NT2/D1 (cell line): ENCODE measurements around the gene ADIPOR1.
"Not testable (repeated sequence)": the region's sequence is repeated elsewhere in the genome, so short reads cannot be mapped to it uniquely, and the experiment has no call there.

ENCODE experiments used
- DNase-seq: peaks from one replicate; pipeline ENCODE4 v3.0.0-alpha.2; 2011; ENCODE audit warnings: low read depth, low spot score
- H3K27me3 ChIP-seq: 2 replicates; pipeline ENCODE4 v1.6.0; 2011; ENCODE audit warnings: mild to moderate bottlenecking; ENCODE audit not compliant: insufficient read length, insufficient read depth
- H3K36me3 ChIP-seq: 2 replicates; pipeline ENCODE4 v1.6.1; 2011; ENCODE audit warnings: mild to moderate bottlenecking, low read length, mixed read lengths; ENCODE audit not compliant: insufficient read depth, insufficient read length
- H3K4me1 ChIP-seq: 2 replicates; pipeline ENCODE4 v1.5.1; 2011; ENCODE audit not compliant: insufficient read depth, insufficient read length
- H3K4me3 ChIP-seq: 2 replicates; pipeline ENCODE4 v1.5.1; 2011; ENCODE audit warnings: low read depth; ENCODE audit not compliant: insufficient read length
- H3K9ac ChIP-seq: 2 replicates; pipeline ENCODE4 v1.6.0; 2011; ENCODE audit warnings: low read depth; ENCODE audit not compliant: insufficient read length
- H3K9me3 ChIP-seq: 2 replicates; pipeline ENCODE4 v1.5.1; 2011; ENCODE audit warnings: mild to moderate bottlenecking, low read length; ENCODE audit not compliant: insufficient read depth
- SUZ12 ChIP-seq: IDR thresholded peaks from 2 replicates; pipeline ENCODE4 v1.6.1; 2011; ENCODE audit not compliant: insufficient read length, insufficient read depth; ENCODE audit errors: extremely low read depth
- YY1 ChIP-seq: IDR thresholded peaks from 2 replicates; pipeline ENCODE4 v1.6.1; 2011; ENCODE audit not compliant: insufficient read length, insufficient read depth
- ZNF274 ChIP-seq: IDR thresholded peaks from 2 replicates; pipeline ENCODE4 v1.6.1; 2011; ENCODE audit warnings: mild to moderate bottlenecking, low read depth, low read length

Gene ADIPOR1

GRCh38 chr1:202945483-202945882 is 12.6 kb downstream of the ADIPOR1 start:
- DNase-seq = no peak
- no peaks in the 10 kb centered on the region for H3K4me1 ChIP-seq
- H3K4me3 ChIP-seq = no peak overlapping the region
- H3K9me3 ChIP-seq = no peaks in the 10 kb centered on the region
- no peaks in the 10 kb centered on the region for H3K27me3 ChIP-seq
- H3K9ac ChIP-seq = no peak overlapping the region
- H3K36me3 ChIP-seq = peaks cover 86% of the 10 kb centered on the region
- TF ChIP-seq SUZ12 (no peak), ZNF274 (no peak), YY1 (no peak)

GRCh38 chr1:202944438-202944921 is 13.6 kb downstream of the ADIPOR1 start:
- H3K4me1 ChIP-seq = no peaks in the 10 kb centered on the region
- H3K27me3 ChIP-seq = no peaks in the 10 kb centered on the region
- TF ChIP-seq SUZ12 = no peak
- no peak for TF ChIP-seq ZNF274
- H3K9me3 ChIP-seq = no peaks in the 10 kb centered on the region
- no peak overlapping the region for H3K4me3 ChIP-seq
- no peak for DNase-seq
- no peak overlapping the region for H3K9ac ChIP-seq
- peaks cover 85% of the 10 kb centered on the region for H3K36me3 ChIP-seq

GRCh38 chr1:202942426-202942825 is 15.7 kb downstream of the ADIPOR1 start:
- Histone ChIP-seq H3K9me3 (no peaks in the 10 kb centered on the region), H3K27me3 (no peaks in the 10 kb centered on the region), H3K36me3 (peaks cover 72% of the 10 kb centered on the region), H3K4me1 (no peaks in the 10 kb centered on the region), H3K4me3 (no peak overlapping the region), H3K9ac (no peak overlapping the region)
- DNase-seq = no peak
- TF ChIP-seq ZNF274 (no peak), YY1 (no peak), SUZ12 (no peak)

DNA sequence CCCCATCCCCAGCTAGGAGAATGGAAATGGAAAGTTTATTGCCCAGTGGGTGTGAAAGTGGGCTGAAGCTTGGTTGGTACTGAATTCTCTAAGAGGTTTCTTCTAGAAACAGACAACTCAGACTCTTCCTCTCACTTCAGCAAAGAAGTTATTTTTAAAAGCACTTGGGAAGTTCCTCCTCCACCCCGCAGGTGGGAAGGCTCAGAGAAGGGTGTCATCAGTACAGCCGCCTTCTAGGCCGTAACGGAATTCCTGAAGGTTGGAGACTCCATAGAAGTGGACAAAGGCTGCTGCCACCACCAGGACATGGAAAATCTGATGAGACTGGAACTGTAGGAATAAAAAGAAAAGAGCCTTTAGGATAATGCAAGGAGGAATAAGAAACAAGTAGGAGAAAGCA is 16.7 kb downstream of the ADIPOR1 start:
- Histone ChIP-seq H3K9ac (no peak overlapping the region), H3K36me3 (peaks cover 69% of the 10 kb centered on the region), H3K27me3 (no peaks in the 10 kb centered on the region), H3K4me1 (no peaks in the 10 kb centered on the region), H3K9me3 (no peaks in the 10 kb centered on the region), H3K4me3 (no peak overlapping the region)
- no peak for DNase-seq
- no peak for TF ChIP-seq ZNF274
- TF ChIP-seq SUZ12 = no peak
- no peak for TF ChIP-seq YY1

GRCh38 chr1:202940561-202940960 is 17.6 kb downstream of the ADIPOR1 start:
- H3K36me3 ChIP-seq = peaks cover 61% of the 10 kb centered on the region
- no peak for TF ChIP-seq YY1
- TF ChIP-seq SUZ12 = no peak
- TF ChIP-seq ZNF274 = no peak

DNA sequence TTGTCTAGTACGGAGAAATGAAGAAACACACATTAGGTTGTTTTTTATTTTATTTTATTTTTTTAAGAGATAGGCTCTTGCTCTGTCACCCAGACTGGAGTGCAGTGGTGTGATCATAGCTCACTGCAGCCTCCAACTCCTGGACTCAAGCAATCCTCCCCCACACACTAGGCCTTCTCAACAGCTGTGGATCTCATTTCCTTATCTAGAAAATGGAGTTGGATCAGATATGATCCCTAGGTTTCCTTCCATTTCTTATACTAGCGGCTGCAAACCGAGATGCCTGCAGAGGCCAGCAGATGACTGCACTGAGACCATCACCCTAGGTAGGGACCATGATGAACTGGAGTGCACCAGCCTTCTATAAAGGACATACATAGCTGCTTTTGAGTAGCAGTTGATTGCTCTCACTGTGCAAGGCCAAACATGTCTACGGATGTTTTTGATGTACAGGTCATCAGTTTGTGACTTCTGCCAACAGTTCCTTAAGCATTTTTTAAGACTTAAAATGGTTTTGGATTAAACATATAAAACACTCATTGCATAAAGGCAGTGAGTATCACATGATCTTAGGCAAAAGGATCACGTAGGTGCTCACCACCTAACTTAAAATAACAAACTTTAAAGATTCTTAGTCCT is 19.7 kb downstream of the ADIPOR1 start:
- Histone ChIP-seq H3K4me1 (no peaks in the 10 kb centered on the region), H3K9ac (no peak overlapping the region), H3K27me3 (no peaks in the 10 kb centered on the region), H3K9me3 (no peaks in the 10 kb centered on the region), H3K4me3 (no peak overlapping the region), H3K36me3 (peaks cover 39% of the 10 kb centered on the region)
- DNase-seq = no peak
- TF ChIP-seq SUZ12 = no peak
- TF ChIP-seq YY1 = no peak
- no peak for TF ChIP-seq ZNF274

More at GRCh38 chr1:202940561-202940960, 17.6 kb downstream of the ADIPOR1 start:
- no peaks in the 10 kb centered on the region for H3K4me1 ChIP-seq
- H3K4me3 ChIP-seq = no peak overlapping the region
- no peaks in the 10 kb centered on the region for H3K9me3 ChIP-seq
- H3K27me3 ChIP-seq = no peaks in the 10 kb centered on the region
- no peak for DNase-seq
- no peak overlapping the region for H3K9ac ChIP-seq

- not testable (repeated sequence) for H3K27me3 ChIP-seq, H3K4me3 ChIP-seq, DNase-seq, H3K9ac ChIP-seq, H3K4me1 ChIP-seq, H3K9me3 ChIP-seq
- H3K36me3 ChIP-seq = peaks cover 22% of the 10 kb centered on the region
Observed at GRCh38 chr1:202936409-202936808, 21.7 kb downstream of the ADIPOR1 start.

DNA sequence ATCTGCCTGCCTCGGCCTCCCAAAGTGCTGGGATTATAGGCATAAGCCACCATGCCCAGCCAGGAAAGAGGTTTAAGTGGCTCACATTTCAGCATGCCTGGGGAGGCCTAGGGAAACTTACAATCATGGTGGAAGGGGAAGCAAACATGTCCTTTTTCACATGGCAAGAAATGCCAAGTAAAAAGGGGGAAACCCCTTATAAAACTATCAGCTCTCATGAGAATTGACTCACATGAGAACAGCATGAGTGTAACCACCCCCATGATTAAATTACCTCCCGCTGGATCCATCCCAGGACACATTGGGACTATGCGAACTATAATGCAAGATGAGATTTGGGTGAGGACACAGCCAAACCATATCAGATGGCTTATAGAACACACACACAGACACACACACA is 22.3 kb downstream of the ADIPOR1 start:
- no peaks in the 10 kb centered on the region for H3K27me3 ChIP-seq
- TF ChIP-seq ZNF274 (no peak), SUZ12 (no peak), YY1 (no peak)
- no peak overlapping the region for H3K9ac ChIP-seq
- H3K9me3 ChIP-seq = no peaks in the 10 kb centered on the region
- no peaks in the 10 kb centered on the region for H3K4me1 ChIP-seq
- H3K4me3 ChIP-seq = no peak overlapping the region
- DNase-seq = no peak
- H3K36me3 ChIP-seq = peaks cover 16% of the 10 kb centered on the region
